SW 1271 (cell line): Measurements from ENCODE around the gene CCL13.
"Not testable (repeated sequence)": the region's sequence is repeated elsewhere in the genome, so short reads cannot be mapped to it uniquely, and the experiment has no call there.

ENCODE experiments used
- DNase-seq, 2 experiments: peaks; one replicate each; lab custom pipeline; 2025; lab: John Stamatoyannopoulos, UW

CCL13 gene

DNA sequence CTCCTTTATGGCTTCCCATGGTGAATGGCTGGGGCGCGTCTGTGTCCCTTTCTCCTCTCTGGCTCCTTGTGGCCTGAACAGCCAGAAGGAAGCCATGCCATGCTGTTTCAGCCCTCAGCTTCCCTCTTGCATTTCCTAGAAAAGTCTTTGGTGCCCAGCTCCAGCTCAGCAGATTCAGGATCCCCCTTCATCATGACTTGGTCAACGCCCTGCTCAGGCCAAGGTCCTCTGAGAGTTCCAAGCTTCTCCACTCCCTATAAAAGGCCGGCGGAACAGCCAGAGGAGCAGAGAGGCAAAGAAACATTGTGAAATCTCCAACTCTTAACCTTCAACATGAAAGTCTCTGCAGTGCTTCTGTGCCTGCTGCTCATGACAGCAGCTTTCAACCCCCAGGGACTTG, at the start of gene CCL13:
TSS of gene CCL13 (plus strand) at position 287 of the 400 bp plus-strand sequence. CDS start at position 334, 47 bp downstream.
- DNase-seq: no peak

- DNase-seq: no peak
Observed at GRCh38 chr17:34307110-34307509, 49.2 kb upstream of the CCL13 start.

DNA sequence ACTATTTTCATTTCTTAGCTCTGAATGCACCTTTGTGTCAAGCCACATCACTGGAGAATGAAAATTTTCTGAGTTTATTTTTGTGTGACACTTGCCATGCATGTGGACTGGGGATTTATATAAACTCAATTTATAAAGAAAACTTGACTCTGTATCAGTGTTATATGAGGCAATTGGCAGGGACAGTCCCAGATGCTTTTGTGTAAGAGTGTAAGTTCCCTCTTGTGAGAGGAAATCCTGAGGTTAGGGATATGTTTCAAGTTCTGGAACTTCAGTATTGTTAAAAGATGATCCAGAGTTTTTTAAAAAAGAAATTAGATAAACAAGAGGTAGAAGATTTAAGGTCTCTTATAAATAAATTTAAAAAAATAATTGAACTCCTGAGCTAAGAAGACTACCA, 47.9 kb upstream of the CCL13 start:
- DNase-seq: no peak

DNA sequence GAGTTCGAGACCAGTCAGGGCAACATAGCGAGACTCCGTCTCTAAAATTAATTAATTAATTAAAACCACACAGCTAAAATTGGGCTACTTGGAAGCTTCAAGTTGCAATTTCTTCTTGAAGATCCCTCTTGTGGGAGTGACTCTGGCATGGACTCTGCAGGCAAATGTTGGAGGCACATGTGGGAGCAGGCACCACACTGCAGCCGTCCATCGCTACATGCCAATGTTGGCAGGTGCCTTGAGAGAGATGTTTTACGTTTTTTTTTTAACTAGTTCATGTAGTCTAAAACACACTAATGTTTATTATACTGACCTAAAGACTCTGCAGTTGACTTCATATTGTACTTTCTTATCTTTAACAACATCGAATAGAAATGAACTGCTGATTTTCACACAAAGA, 45.0 kb upstream of the CCL13 start:
- no peak for DNase-seq

- no peak for DNase-seq
Observed at GRCh38 chr17:34312080-34312479, 44.2 kb upstream of the CCL13 start.

DNA sequence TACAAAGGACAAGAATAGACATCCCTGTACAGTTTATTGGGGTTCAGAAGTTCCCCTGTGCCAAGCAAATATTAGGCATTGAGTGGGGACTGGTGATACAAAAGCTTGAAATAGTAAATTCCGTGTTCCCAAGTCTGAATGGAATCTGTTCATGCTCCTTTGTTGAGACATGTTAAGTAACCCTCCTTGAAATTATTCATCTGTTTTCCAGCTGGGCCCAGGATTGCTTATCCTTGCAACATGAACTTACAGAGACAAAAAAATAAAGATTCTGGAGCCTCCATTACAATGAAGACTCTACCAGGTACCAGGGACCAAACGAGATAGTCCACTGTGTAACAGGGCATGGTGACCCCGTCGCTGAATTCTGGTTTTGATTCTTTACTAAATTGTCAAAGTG, 43.1 kb upstream of the CCL13 start:
- DNase-seq: no peak

DNA sequence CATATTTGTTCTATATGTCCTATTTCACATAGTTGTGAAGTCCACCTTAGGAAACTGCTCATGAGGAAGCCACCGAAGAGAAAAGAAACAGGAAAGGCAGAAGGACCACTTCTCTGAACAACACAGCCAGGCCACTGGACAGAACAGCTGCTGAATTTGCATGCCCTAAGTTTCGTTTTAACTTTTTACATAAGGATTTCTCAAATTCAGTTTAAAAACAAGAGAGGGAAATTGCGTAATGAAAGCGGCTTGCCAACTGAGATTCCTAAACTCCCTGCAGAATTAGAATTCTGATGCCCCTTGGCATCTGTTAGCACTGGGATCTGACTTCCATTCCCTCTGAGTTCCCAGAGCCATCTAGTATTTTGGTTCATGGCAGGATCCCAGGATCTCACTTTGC, 42.0 kb upstream of the CCL13 start:
- DNase-seq: no peak

DNA sequence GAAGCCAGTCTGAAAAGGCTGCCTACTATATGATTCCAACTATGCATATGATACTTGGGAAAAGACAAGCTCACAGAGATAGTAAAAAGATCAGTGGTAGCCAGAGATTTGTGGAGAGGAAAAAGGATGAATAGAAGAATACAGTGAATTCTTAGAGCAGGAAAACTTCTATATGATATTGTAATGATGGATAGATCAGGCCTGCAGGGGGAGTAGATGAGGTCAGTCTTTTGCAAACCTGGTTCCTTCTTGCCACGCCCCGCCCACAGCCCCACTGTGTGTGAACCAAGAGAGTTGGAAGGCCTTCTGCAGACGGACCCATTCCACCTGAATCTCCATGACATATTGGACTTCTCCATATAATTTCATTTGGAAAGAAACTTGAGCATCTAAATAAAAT, 37.8 kb upstream of the CCL13 start:
- DNase-seq: no peak

DNA sequence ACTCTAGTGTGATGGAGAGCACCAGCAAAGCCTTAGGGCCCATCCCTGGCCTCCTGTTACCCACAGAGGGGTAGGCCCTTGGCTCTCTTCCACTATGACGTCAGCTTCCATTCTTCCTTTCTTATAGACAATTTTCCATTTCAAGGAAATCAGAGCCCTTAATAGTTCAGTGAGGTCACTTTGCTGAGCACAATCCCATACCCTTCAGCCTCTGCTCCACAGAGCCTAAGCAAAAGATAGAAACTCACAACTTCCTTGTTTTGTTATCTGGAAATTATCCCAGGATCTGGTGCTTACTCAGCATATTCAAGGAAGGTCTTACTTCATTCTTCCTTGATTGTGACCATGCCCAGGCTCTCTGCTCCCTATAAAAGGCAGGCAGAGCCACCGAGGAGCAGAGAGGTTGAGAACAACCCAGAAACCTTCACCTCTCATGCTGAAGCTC, 37.2 kb upstream of the CCL13 start, which contains the start of gene CCL8:
TSS of gene CCL8 (plus strand) at position 397 of the 445 bp plus-strand sequence. CDS start 67 bp downstream, outside the sequence.
- no peak for DNase-seq

DNA sequence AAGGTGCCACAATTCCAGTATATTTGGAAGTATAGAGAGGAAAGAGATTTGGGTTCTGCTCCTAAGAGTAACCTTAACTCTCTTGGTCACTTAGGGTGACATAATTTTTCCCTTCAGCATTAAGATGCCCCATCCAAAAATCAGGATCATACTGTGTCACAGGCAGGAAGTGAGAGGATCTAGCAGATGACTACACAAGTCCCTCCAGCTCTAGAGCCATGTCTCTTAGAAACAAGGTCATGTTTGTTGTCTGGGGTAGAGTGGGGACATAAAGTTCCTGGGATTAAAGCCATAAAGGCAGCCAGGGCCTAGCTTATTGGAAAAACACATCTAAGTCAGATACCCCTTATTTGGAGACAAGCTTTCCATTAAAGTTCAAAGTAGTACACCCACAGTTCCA, 34.3 kb upstream of the CCL13 start:
- DNase-seq: no peak

DNA sequence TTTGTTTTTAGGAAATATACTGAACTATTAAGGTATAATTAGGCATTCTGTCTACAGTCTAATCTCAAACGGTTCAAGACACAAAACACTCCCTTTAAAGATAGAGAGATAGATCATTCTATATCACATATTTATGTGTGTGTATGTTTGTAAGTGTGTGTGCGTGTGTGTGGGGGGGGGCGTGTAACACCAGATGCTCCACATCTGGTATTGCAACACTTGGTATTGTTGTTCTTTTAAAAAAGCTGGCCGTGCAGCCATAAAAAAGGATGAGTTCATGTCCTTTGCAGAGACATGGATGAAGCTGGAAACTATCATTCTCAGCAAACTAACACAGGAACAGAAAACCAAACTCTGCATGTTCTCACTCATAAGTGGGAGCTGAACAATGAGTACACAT, 28.7 kb upstream of the CCL13 start:
- not testable (repeated sequence) for DNase-seq

DNA sequence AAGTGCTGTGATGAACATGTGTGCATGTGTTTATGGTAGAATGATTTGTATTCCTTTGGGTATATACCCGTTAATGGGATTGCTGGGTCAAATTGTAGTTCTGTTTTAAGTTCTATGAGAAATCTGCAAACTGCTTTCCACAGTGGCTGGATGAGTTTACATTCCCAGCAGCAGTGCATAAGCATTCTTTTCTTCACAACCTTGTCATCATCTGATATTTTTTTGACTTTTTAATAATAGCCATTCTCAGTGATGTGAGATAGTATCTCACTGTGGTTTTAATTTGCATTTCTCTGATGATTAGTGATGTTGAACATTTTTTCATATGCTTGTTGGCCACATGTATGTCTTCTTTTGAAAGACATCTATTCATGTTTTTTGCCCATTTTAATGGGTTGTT, 18.6 kb upstream of the CCL13 start:
- DNase-seq: no peak

- DNase-seq: no peak
Observed at GRCh38 chr17:34339138-34339770, 17.0 kb upstream of the CCL13 start.

- no peak for DNase-seq
Observed at GRCh38 chr17:34341916-34342315, 14.4 kb upstream of the CCL13 start.

DNA sequence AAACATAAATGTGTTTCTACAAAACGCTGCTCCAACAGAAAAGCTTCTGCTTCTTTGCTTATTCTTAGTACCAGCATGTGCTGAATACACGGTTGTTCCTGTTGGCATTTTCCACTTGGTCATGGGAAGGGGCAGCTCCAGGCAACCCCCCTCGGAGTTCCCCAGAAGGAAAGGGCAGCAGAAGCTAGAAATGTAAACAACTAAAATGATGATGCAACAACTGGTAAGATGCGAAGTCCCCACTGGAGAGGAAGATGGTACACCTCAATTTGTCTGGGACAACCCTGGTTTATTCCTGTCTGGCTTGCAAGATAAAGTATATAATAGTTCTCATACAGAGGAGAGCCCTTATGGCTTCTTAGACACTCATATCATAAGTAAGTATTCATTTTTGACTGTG, 9.2 kb upstream of the CCL13 start:
- DNase-seq: no peak

- DNase-seq: no peak
Observed at GRCh38 chr17:34349751-34350150, 6.5 kb upstream of the CCL13 start.

DNA sequence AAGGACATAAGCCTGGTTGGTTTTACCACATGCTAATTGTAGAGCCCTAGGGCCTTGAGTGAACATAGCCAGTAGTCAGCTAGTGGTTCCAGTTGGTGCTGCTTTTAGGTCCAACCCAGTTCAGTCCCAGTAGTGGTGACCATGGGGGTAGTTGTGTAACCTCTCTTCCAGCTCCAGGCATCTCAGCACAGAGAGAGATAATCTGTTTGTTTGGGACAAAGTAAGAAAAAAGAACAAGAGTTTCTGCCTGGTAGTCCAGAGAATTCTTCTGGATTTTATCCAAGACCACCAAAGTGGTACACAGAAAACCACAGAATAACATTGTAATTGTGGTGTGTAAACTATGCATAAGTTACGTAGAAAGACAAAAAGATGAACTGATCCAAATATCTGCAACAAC, 5.2 kb upstream of the CCL13 start:
- no peak for DNase-seq

DNA sequence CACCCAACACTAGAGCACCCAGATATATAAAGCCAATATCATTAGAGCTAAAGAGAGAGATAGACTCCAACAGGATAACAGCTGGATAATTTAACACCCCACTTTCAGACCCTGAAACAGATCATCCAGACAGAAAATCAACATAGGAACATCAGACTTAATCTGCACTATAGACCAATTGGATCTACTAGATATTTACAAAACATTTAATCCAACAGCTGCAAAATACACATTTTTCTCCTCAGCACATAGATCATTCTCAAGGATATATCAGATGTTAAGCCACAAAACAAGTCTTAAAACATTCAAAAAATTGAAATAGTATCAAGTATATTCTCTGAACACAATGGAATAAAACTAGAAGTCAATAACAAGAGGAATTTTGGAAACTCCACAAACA, 4.1 kb upstream of the CCL13 start:
- no peak for DNase-seq

DNA sequence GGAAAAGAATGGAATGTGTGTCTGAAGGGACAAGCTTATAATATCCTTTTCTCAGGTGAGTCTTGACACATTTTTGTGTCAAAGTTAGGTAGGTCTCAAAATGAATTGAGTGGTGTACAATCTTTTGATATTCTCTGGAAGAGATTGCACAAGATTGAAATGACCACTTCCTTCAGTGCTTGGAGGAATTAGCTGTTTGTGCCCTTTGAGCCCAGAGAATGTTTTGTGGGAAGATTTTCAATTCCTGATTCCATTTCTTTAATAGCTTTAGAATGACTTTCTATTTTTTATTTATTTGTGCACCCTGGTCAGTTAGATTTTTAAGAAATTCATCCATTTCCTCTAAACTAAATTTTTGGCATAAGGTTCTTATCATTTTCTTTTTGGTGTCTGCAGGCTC, 1.6 kb upstream of the CCL13 start:
- no peak for DNase-seq

DNA sequence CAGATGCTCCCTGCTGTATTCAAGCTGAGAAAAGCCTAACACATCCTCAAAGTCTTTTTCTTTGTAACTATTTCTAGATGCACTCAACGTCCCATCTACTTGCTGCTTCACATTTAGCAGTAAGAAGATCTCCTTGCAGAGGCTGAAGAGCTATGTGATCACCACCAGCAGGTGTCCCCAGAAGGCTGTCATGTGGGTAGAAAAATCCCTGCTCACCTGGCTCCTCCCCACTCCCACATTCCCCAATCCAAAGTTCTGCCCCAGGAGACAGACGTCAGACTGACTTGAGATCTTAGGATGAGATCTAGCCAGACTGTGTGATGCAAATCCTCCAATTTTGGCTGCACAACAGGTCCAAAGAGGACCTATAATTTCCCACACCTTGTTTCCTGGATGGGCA, 1.1 kb downstream of the CCL13 start:
- no peak for DNase-seq

DNA sequence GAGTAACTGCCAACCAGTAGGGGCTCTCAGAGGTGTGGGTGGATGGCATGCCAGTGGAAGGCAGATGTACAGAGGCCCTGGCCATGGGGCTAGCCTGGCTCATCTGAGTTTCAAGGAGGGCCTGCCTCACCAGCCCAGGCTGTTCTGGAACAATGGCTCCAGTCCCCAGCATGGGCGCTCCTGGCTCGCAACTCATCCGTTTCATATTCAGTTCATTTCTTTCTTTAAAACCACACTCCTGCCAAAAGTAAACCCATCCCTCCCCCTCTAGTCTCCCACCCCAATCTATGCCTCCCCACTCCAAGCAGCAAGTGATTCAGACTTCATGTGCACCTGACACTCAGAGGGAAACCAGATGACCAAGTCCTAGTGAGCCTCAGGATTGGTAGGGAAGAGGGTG, 2.4 kb downstream of the CCL13 start:
- no peak for DNase-seq

DNA sequence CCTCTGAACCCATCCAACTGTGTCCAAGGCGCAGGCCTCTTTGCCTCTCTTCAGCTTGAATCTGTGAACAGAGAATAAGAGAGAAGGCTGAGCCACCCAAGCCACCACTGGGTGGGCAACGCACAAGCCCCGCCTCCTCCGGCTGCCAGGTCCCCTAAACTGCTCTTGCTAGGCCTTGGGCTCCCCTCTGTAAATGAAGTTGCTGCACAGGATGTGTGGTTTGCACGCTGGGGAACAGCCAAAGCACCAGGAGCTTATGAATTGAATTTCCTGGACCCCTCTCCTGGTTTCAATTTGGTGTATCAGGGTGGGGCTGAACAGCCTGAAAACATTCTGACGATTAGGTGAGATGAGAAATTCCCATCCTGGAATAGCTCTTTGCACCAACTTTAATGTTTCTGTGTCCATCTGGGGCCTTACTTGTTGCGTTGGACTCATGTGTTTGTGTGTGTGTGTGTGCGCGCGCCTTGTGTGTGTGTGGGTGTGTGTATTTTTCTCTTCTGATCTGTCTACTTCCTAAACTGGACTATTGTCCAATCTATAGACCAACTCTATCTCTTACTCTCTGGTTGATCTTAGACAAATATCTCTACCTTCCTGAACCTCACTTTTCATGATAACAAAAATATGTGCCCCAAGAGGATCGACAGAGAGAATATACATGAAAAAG, 4.5 kb downstream of the CCL13 start:
- no peak for DNase-seq

GRCh38 chr17:34361478-34362061, 5.3 kb downstream of the CCL13 start:
- DNase-seq: peak; percentile 33 to 86
